HG03135 (cell line): ENCODE results near the gene GPR137B.
"Not testable (repeated sequence)": the region's sequence is repeated elsewhere in the genome, so short reads cannot be mapped to it uniquely, and the experiment has no call there.

Source experiments
- ATAC-seq: cut with Tn5 transposase; IDR thresholded peaks from one replicate; pipeline ENCODE4 v1.9.1; 2021; ENCODE audit warnings: mild to moderate bottlenecking, moderate library complexity; ENCODE audit not compliant: unreplicated experiment

The GPR137B gene

DNA sequence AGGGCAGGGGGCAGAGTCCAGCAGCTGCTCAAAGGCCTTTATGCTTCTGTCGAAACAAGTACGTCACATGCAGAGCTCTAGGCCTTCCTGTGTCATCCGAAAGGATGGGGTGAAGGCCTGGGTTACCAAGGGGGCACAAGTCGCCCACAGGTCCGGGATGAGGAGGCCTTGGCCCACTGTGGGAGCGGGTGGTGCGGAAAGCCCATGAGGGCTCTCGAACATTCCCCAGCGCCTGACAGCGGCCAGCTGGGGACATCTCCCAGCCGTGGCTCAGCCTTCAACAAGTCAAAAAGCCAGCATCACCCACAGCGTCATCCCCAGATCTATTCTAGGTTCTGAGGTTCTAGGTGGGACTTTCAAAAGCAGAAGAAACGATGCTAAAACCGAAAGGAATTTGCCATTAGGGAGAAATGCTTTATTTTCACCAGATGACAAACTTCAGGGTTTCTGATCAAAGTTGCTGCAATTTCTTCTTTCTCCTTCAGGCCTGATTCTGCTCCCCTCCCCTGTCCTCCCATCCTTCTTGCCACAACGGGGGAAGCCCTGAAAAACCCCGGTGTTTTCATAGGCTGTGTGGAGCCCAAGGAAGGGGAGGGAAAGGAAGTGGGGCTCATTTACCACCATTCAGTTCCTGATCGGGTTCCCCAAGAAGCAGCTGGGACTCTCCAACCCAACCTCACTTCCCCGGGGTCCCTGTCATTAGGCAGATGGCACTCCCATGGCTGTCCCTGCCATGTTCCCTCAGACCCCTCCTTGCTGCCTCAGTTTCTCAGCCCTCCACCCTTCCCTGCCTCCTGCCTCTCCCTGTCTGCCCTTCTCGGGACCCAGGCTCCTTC is 17.6 kb downstream of the GPR137B start:
- ATAC-seq = peak; percentile 44

DNA sequence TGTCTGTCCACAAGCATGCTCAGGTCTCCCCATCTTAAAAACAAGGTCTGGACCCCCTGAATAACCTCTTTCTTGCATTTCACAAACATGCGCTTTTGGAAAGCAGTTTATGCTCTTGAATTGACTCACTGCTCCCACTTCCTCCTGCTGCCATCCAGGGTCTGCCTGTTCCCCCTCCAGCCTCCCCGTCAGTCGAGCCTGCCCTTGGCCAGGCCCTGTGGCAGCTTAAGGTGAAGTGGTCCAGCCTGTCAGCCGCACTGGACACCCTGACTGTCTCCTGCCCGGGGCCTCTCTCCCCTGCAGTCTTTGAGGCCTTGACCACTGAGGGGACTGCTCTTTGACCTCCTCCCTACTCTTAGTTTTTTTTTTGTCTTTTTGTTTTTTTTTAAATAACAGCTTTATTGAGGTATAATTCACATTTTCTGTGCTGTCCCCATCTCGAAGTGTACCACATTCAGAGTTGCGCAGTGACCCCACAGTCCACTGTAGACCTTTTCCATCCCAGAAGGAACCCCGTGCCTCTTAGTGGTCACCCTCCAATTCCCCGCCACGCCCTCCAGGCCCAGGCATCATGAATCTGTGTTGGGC is 18.3 kb downstream of the GPR137B start:
- ATAC-seq = no peak

DNA sequence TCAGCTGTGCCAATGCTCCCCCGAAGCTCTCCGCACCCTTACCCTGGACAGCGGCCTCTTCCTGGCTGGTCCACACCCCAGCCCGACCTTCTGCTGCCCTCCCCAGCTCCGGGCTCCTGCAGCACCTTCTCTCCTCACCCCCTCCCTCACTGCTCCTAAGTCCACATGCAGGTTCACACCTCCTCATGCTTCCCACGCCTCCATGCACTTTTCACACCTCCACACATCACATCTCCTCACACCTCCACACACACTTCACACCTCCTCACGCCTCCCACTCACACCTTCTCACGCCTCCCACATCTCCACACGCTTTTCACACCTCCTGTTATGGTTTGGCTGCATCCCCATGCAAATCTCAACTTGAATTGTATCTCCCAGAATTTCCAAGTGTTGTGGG is 18.9 kb downstream of the GPR137B start:
- no peak for ATAC-seq

DNA sequence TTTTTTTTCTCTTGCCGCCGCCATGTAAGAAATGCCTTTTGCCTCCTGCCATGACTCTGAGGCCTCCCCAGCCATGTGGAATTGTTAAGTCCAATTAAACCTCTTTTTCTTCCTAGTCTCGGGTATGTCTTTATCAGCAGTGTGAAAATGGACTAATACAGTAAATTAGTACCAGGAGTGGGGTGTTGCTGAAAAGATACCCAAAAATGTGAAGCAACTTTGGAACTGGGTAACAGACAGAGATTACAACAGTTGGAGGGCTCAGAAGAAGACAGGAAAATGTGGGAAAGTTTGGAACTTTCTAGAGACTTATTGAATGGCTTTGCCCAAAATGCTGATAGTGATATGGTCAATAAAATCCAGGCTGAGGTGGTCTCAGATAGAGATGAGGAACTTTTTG is 19.4 kb downstream of the GPR137B start:
- not testable (repeated sequence) for ATAC-seq

DNA sequence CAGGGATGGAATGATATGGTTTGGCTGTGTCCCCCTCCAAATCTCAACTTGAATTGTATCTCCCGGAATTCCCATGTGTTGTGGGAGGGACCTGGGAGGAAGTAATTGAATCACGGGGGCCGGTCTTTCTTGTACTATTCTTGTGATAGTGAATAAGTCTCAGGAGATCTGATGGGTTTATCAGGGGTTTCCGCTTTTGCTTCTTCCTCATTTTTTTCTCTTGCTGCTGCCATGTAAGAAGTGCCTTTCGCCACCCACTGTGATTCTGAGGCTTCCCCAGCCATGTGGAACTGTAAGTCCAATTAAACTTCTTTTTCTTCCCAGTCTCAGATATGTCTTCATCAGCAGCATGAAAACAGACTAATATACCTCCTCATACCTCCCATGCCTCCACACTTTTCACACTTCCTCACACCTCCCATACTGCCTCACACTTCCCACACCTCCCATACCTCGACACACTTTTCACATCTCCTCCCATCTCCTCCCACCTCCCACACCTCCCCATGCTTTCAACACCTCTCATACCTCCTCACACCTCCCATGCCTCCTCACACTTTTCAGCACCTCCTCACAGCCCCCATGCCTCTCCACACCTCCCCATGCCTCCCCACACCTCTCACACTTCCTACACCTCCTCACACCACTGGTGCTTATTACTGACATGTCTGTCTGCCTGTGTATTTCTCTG is 21.3 kb downstream of the GPR137B start:
- no peak for ATAC-seq

DNA sequence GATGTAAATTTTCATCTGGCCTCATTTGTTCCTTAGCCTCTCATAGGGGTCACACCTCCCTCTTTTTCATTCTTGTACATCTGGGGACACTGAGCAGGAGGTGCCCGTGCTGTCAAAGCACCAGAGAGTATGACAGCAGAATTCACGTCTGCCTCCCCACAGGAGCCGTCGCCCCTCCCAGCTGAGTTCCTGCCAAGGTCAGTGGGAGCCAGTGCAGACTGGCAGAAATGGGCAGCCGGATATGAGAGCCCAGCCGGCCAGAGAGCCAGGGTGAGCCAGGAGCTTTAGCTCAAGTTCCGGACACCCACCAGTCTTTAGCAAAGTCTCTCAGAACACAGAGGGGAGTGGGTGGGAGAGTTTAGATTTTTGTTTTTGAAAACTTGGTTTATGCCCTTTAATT is 21.9 kb downstream of the GPR137B start:
- no peak for ATAC-seq

DNA sequence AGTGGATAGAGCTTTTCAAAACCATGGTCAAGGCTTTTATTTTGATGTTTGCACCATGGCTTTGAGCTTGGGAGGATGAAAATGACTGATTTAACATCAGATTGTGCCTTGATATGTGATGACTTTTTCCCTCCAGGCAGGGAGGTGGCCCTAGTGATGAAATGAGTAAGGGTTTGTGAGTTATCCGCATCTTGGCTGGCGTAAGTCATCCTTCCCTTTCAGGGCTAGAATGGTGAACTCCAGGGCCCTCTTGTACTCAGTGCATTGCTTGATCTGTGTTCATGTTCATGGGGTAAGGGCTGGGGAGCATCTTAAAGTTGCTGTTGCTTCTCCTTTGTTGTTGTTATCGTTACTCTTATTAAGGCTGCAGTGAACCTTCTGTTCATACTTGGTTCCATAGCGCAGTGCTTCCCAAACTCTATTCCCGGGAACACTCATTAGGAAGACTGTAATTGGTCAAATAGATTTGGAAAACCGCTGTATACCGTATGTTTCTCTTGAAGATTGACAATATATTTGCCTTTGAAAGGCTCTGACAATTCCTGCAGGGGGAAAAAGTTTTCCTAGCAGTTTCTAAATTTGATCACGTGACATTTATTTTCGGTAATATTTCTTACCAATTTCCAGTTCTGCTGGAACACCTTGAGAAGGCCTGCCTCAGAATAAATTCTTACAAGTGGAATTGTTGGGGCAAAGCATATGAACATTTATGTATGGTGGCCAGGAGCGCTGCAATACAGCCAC is 23.1 kb downstream of the GPR137B start:
- ATAC-seq = no peak

DNA sequence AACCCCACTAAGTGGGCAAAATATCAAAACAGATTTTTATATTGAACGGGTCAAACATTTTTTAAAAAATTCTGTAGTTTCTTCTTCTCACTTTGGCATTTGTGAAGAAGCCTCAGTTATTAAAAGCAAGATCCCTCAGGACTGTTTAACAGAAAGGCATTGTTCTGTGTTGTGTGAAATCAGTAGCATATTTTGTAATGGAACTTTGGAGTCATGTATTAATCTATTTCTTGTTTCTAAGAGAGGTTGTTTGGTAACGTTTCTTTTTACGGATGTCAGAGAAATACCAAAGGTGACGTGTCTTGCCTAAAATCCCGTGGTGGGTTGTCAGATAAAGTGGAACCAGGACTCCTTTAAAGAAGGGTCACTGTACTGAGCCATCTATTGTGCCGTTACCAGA is 23.7 kb downstream of the GPR137B start:
- no peak for ATAC-seq

DNA sequence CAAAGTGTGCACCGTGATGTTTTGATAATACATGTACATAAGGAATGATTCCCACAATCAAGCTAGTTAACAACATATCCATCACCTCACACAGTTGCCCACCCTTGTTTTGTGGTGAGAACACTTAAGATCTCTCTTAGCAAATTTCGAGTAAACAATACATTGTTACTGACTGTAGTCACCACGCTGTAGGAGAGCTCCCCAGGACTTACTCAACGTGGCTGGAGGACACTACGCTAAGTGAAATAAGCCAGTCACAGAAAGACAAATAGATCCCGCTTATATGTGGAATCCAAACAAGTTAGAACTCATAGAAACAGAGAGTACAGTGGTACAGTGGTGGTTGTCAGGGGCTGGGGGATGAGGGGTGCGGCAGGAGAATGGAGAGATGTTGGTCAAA is 24.8 kb downstream of the GPR137B start:
- ATAC-seq = no peak

DNA sequence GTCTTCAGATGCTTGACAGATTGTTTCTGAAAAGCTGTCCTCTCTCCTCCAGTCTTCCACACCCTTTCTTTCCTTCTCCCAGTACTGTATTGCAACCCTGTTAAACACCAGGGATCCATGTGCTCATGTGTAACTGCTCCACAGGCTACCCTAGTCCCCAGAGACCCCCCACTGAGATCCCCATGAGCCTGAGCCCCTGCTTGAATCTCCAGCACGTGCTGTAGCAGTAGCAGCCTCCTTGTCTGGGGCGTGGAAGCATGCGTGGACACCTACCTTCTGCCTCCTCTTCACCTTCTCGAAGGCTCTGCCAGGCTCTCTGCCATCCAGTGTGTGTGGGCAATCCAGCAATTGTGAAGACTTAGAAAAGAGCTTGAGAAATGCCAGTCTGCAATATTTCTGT is 25.2 kb downstream of the GPR137B start:
- no peak for ATAC-seq

DNA sequence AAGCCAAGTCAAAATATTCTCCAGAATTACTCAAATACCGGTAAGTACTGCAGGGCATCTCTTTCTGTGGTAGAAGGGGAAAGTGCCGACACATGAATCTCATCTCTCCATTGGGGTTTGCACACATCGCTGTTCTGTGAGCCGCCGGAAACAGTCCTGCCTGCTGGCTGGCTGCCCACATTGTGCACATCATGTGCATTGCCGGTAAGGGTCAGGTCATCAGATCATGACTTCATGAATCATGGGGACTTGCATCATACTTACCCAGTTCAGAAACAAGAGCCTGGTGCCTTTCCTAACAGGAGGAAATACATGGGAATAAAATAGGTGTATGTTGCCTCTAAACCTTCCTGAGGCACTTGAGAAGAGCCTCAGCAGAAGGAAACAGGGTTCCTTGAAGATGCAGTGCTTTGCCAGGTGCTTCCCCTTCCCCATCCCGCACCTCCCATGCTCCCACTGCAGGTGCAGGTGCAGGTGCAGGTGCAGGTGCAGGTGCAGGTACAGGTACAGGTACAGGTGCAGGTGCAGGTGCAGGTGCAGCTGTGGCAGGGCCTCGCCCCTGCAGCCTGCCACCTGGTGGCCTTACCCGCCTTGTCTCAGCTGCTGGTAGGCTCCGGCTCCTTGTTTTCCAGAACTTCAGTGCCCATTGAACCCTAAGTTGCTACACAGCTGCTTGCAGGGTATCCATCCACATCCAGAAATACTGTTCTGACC is 26.5 kb downstream of the GPR137B start:
- no peak for ATAC-seq

DNA sequence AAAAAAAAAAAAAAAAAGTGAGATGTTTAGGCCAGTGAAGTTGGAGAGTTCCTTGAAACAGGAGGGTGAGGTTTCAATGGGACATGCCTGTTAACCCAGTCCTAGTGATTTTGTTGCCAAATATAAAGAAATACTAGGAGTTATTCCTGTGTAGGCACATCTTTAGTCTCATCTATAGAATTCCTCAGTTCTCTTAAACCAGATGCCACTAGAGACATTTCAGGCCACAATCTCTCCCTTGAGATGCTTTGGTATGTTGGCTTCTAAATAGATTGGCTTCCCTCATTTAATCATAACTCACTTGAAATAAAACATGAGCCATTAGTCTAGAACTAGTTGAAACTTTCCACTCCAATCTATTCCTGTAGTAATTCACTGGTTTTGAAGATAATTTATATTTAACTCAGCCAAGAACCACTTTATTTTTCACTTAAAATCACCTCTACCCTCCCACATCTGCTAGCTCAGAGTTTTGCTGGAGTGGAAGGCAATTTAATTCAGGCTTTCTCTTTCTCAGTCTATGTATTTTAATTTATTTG is 29.8 kb downstream of the GPR137B start:
- ATAC-seq = no peak

DNA sequence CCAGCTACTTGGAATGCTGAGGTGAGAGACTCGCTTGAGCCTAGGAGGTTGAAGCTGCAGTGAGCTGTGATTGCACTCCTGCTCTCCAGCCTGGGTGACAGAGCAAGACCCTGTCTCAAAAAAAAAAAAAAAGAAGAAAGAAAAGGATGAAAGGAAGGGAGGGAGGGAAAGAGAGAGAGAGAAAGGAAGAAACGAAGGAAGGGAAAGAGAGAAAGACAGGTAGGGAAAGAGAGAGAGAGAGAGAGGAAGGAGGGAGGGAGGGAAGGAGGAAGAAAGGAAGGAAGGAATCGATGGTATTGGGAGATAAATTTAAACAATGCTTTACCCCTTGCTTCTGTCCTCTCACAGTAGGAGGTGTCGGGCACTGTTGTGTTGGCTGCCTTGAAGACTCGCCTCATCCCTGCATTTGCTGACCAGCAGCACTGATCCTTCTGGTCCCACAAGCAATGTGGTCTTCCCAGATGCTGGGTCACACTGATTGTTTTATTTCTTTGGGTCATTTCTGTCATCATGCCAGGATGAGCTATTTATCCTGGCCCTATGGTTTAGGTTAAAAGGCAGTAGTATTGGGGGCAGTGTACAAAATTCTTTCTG is 30.9 kb downstream of the GPR137B start:
- no peak for ATAC-seq

DNA sequence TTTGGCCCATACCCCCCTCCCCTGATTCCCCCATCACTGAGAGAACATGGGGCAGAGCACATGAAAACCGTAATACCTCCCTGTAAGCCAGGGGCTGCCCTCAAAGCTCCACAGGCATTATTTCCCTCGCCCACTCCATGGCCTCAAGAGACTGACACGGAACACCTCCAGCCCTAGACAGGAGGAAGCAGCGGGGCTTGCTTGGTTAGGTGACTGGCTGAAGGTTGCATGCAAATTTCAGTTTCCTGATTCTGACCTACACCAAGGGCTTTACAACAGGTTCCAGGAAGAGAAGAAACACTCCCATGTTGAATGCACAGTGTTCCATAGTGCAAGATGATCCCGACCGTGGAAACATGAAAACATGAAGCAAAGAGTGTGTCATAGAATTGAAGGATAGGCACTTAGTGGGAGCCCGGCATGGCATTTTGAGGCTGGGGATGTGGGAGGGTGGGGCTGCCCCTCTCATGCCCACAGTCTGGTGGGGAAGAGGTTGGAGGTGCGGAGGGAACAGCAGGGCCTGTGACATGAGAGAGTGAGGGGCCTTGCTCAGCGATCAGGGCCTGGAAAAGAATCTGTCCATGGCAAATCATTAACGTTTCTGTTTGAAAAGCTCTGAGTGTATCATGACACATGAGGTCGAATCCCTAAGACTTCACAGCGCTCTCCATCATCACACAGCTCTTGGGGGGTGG is 33.5 kb downstream of the GPR137B start:
- peak; percentile 73 for ATAC-seq

DNA sequence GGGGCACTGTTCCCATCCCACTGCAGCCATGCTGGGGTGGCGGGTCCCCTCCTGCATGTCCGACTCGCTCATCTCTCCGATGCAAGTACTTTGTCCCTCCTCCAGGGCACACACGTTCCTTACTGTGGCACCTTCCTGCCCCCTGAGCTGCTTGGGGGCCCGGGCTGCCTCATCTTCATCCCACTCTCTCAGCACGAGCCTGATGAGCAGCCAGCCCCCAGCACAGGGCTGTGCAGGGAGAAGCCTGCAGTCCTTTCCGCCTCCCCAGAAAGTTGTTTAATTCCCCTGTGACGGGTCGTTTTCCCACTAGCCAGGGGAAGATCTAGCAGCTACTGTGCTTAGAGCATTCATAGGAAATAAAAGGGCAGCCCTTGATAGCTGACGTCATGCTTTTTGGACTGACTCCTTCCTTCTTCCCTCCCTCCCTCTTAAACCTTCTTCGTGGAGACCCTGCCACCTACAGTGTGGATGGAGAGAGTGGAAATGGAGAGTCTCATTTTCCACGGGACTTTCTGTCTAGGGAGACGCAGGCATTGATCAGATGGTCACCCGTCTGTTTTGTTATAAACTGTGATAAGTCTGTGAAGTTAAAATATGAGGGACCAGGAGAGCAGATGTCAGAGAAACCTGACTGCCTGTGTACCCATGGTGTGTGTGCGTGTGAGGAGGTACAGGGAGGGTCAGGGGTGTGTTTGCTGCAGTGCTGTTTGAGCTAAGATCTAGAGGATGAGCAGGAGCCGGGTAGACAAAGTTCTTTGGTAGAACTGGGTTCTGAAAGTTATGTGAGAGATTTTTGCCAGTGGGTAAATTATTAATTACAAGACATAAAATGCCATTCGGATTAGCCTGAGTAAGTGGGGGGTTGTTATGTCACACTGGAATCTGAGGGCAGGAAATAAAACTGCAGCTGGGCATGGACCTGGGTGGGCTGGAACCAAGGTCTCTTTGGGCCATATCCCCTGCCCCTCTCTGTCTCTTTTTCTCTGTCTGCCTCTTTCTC is 34.3 kb downstream of the GPR137B start:
- no peak for ATAC-seq

DNA sequence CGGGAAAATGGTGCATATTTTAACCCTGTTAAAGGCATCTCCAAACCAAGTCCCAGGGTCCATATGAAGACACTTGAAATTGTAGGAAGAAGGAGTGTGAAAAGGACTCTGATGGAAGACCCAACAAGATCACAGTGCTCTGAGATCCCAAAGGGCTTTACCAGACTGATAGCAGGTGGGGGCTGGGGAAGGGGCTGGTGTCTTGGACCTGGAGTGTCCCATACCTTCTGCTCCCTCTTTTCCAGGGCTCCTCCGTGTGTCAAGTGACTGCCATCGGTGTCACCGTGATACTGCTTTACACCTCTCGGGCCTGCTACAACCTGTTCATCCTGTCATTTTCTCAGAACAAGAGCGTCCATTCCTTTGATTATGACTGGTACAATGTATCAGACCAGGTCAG is 37.3 kb downstream of the GPR137B start:
- no peak for ATAC-seq

DNA sequence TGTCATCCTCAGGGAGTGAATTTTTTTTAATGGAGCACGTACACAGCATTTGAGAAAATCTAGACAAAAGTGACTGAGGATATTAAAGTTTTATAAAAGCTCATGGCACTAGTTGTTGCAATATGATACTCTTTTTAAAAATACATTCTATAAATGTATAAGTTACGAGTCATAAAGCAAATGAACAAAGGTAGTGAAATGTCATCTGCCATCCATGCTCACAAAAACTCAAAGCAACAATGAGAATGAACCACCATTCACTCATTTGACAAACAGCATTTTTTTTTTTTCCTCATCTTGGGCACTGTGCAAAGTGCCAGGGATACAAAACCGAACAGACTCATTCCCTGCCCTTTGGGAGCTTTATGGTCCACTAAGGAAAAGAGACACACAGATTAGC is 38.7 kb downstream of the GPR137B start:
- no peak for ATAC-seq

DNA sequence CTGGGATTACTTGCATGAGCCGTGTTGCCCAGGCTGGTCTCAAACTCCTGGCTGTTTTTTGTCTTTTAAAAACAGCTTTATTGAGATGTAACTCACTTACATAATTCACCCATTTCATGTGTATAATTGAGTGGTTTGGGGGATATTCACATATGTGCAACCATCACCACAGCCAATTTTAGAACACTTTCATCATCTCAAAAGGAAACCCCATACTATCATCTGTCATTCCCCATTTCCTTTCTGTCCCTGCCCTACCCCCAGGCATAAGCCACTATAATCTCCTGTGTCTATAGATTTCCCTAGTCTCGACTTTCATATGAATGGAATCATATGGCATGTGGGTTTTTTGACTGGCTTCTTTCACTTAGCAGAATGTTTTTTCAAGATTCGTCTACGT is 43.3 kb downstream of the GPR137B start:
- ATAC-seq = no peak
